Measurements from ENCODE around the gene JDP2. TPM values are rescaled to one million over a fixed set of nuclear protein-coding genes. Genes with fewer than 3 reads are reported as not detected.

JDP2 gene
- total and polyA plus RNA-seq, 12 donors = 6.8 to 59.8 (median 31.8) TPM

- H3K36me3 ChIP-seq (replicated peaks in 1 of 2) = no peaks in the 10 kb centered on the region
- no peak for TF ChIP-seq POLR2A (IDR thresholded peaks at IDR 0.05)
- TF ChIP-seq CTCF (IDR thresholded peaks at IDR 0.05) = no peak
- H3K4me1 ChIP-seq (replicated peaks in 1 of 2) = no peaks in the 10 kb centered on the region
- no peaks in the 10 kb centered on the region for H3K27me3 ChIP-seq
- H3K27ac ChIP-seq = no peak overlapping the region
- WGBS, 4 donors = 52 to 65% (median 57%) methylated on average over 11 of the region's 11 CpGs
- no peak overlapping the region for H3K4me3 ChIP-seq
- intact Hi-C loops (cut with DNase I) = no loop called here
- no peaks in the 10 kb centered on the region for H3K9me3 ChIP-seq (replicated peaks in 1 of 3)
- DNase-seq = peak in 2 of 7 donors; percentile 3 to 42
These were observed 52.2 kb downstream of the JDP2 start for GRCh38 chr14:75479770-75480600.

GRCh38 chr14:75482366-75482765 is 54.5 kb downstream of the JDP2 start:
- H3K4me3 ChIP-seq = no peak overlapping the region
- no peaks in the 10 kb centered on the region for H3K4me1 ChIP-seq (replicated peaks in 1 of 2)
- no peak overlapping the region for H3K27ac ChIP-seq
- WGBS, 4 donors = 93 to 100% (median 97%) methylated on average over 3 to 4 of the region's 4 CpGs
- intact Hi-C loops (cut with DNase I) = no loop called here
- no peaks in the 10 kb centered on the region for H3K9me3 ChIP-seq (replicated peaks in 1 of 3)
- TF ChIP-seq POLR2A (IDR thresholded peaks at IDR 0.05) = no peak
- no peaks in the 10 kb centered on the region for H3K36me3 ChIP-seq (replicated peaks in 1 of 2)
- peak in 2 of 7 donors; percentile 5 to 34 for DNase-seq
- H3K27me3 ChIP-seq = no peaks in the 10 kb centered on the region

- no peaks in the 10 kb centered on the region for H3K27me3 ChIP-seq
- no peak overlapping the region for H3K4me3 ChIP-seq
- DNase-seq = peak in 2 of 7 donors; percentile 6 to 21
- intact Hi-C loops (cut with DNase I) = loop anchor here (5.0 kb wide), 2 partner anchors 173 to 178 kb away; no protein-coding TSS in a partner anchor
- H3K4me1 ChIP-seq (replicated peaks in 1 of 2) = no peaks in the 10 kb centered on the region
- no peaks in the 10 kb centered on the region for H3K36me3 ChIP-seq (replicated peaks in 1 of 2)
- no peak overlapping the region for H3K27ac ChIP-seq
- no peaks in the 10 kb centered on the region for H3K9me3 ChIP-seq (replicated peaks in 1 of 3)
- WGBS, 4 donors = 55 to 79% (median 60%) methylated on average over 4 of the region's 4 CpGs
- TF ChIP-seq POLR2A (IDR thresholded peaks at IDR 0.05) (no peak), CTCF (IDR thresholded peaks at IDR 0.05) (no peak)
These were observed 57.0 kb downstream of the JDP2 start for GRCh38 chr14:75484711-75485429.

DNA sequence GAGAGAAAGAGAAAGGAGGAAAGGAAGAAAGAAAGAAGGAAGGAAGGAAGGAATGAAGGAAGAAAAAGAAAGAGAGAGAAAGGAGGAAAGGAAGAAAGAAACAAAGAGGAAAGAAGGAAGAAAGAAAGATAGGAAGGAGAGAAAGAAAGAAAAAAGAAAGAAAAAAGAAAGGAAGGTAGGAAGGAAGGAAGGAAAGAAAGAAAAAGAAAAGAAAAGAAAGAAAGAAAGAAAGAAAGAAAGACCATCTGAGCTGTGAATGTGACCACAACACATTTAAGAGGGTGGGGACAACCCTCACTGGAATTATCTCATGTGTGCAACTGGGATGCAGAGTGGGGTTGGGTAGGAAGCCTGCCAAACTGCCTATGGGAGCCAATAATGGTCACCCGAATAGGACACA is 58.5 kb downstream of the JDP2 start:
- no peak for TF ChIP-seq POLR2A (IDR thresholded peaks at IDR 0.05)
- no peak for TF ChIP-seq CTCF (IDR thresholded peaks at IDR 0.05)
- intact Hi-C loops (cut with DNase I) = loop anchor here (5.0 kb wide), 2 partner anchors 174 to 179 kb away; no protein-coding TSS in a partner anchor
- H3K27ac ChIP-seq = no peak overlapping the region
- no peak overlapping the region for H3K4me3 ChIP-seq
- peak in 1 of 7 donors; percentile 29 for DNase-seq
- no peaks in the 10 kb centered on the region for H3K4me1 ChIP-seq (replicated peaks in 1 of 2)
- WGBS, 4 donors = 44 to 73% (median 70%) methylated on average over 1 of the region's 1 CpG
- H3K27me3 ChIP-seq = no peaks in the 10 kb centered on the region
- no peaks in the 10 kb centered on the region for H3K36me3 ChIP-seq (replicated peaks in 1 of 2)
- H3K9me3 ChIP-seq (replicated peaks in 1 of 3) = no peaks in the 10 kb centered on the region
